Measurements from ENCODE around the gene ZNF362. TPM values are rescaled to one million over a fixed set of nuclear protein-coding genes. Genes with fewer than 3 reads are reported as not detected.
A peak's percentile ranks its signal among the peaks of the same experiment; 100 is the strongest.

ZNF362 gene
- total RNA-seq, 2 donors from 2014 or later = 27.4 to 41.5 TPM

- WGBS, 2 experiments (ENCODE audit: insufficient coverage in 1 of 2, insufficient read length in 1 of 2) = 94% methylated on average over 4 of the region's 4 CpGs; no CpG with 5 or more reads in 1 of the 2 experiments
- Histone ChIP-seq H3K4me1 (ENCODE audit: control insufficient read depth, insufficient read depth, low read length) (no peaks in the 10 kb centered on the region), H3K27ac (ENCODE audit: low read depth, low read length) (no peak overlapping the region), H3K4me3 (ENCODE audit: low read length) (no peak overlapping the region), H3K9me3 (ENCODE audit: control insufficient read depth, low read length) (peaks cover 14% of the 10 kb centered on the region), H3K9ac (ENCODE audit: extremely low read depth, low read length, poor library complexity, severe bottlenecking) (no peak overlapping the region), H3K36me3 (ENCODE audit: control insufficient read depth, insufficient read depth, low read length) (peaks cover 61% of the 10 kb centered on the region), H3K27me3 (ENCODE audit: control insufficient read depth, insufficient read depth, low read length, poor library complexity, severe bottlenecking) (no peaks in the 10 kb centered on the region)
- no peak for DNase-seq
- H3K4me1 Mint-ChIP-seq = no peaks in the 10 kb centered on the region
- peaks cover 74% of the 10 kb centered on the region for H3K36me3 Mint-ChIP-seq (ENCODE audit: low read depth)
- no peak overlapping the region for H3K27ac Mint-ChIP-seq
- peaks cover 4% of the 10 kb centered on the region for H3K9me3 Mint-ChIP-seq
- TF ChIP-seq CTCF (conservative IDR thresholded peaks at IDR 0.05) = no peak
- peaks cover 3% of the 10 kb centered on the region for H3K27me3 Mint-ChIP-seq (ENCODE audit: insufficient read depth)
- H3K4me3 Mint-ChIP-seq = no peak overlapping the region
These were observed 41.8 kb downstream of the ZNF362 start for GRCh38 chr1:33297911-33298622.

DNA sequence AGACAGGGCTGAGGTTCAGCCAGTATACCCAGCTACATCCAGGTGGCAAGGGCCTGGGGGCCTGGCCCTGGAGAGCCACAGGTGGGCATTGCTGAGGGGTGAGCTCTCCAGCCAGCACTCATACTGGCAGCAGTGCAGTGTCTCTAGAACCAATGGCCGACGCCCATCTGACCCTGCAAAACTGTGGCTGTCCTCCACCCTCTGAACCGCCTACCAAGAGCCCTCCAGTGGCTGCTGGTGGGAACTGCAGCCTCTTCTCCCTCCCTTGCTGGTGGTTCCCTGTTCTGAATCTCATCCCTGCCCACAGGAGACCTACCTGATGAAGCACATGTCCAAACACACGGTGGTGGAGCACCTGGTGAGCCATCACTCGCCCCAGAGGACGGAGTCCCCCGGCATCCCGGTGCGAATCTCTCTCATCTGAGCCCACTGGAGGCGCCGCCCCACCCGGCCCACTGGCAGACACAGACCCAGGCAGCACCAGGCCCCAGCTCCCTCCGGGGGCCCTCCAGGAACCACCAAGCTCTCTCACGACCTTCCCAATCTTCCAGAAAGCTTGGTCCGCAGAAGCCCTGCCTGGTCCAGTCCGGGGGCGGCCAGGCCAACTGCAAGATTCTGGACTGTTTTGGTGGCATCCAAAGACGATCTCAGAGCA is 42.5 kb downstream of the ZNF362 start:
- Mint-ChIP-seq H3K4me1 (no peaks in the 10 kb centered on the region), H3K27ac (no peak overlapping the region), H3K36me3 (ENCODE audit: low read depth) (peaks cover 71% of the 10 kb centered on the region), H3K9me3 (peaks cover 4% of the 10 kb centered on the region), H3K27me3 (ENCODE audit: insufficient read depth) (peaks cover 9% of the 10 kb centered on the region), H3K4me3 (no peak overlapping the region)
- WGBS, 2 experiments (ENCODE audit: insufficient coverage in 1 of 2, insufficient read length in 1 of 2) = 82 to 85% methylated on average over 10 to 18 of the region's 18 CpGs
- no peak overlapping the region for H3K4me3 ChIP-seq (ENCODE audit: low read length)
- DNase-seq = peak; percentile 93
- peaks cover 14% of the 10 kb centered on the region for H3K9me3 ChIP-seq (ENCODE audit: control insufficient read depth, low read length)
- H3K36me3 ChIP-seq (ENCODE audit: control insufficient read depth, insufficient read depth, low read length) = peaks cover 54% of the 10 kb centered on the region
- no peak overlapping the region for H3K27ac ChIP-seq (ENCODE audit: low read depth, low read length)
- H3K4me1 ChIP-seq (ENCODE audit: control insufficient read depth, insufficient read depth, low read length) = no peaks in the 10 kb centered on the region
- H3K9ac ChIP-seq (ENCODE audit: extremely low read depth, low read length, poor library complexity, severe bottlenecking) = no peak overlapping the region
- no peaks in the 10 kb centered on the region for H3K27me3 ChIP-seq (ENCODE audit: control insufficient read depth, insufficient read depth, low read length, poor library complexity, severe bottlenecking)
- peak; percentile 88 for TF ChIP-seq CTCF (conservative IDR thresholded peaks at IDR 0.05)

- Mint-ChIP-seq H3K9me3 (peaks cover 4% of the 10 kb centered on the region), H3K36me3 (ENCODE audit: low read depth) (peaks cover 63% of the 10 kb centered on the region), H3K4me3 (no peak overlapping the region), H3K4me1 (no peaks in the 10 kb centered on the region), H3K27ac (no peak overlapping the region), H3K27me3 (ENCODE audit: insufficient read depth) (peaks cover 16% of the 10 kb centered on the region)
- Histone ChIP-seq H3K9me3 (ENCODE audit: control insufficient read depth, low read length) (peaks cover 14% of the 10 kb centered on the region), H3K36me3 (ENCODE audit: control insufficient read depth, insufficient read depth, low read length) (peaks cover 46% of the 10 kb centered on the region), H3K4me1 (ENCODE audit: control insufficient read depth, insufficient read depth, low read length) (no peaks in the 10 kb centered on the region), H3K27ac (ENCODE audit: low read depth, low read length) (no peak overlapping the region), H3K27me3 (ENCODE audit: control insufficient read depth, insufficient read depth, low read length, poor library complexity, severe bottlenecking) (no peaks in the 10 kb centered on the region), H3K9ac (ENCODE audit: extremely low read depth, low read length, poor library complexity, severe bottlenecking) (no peak overlapping the region), H3K4me3 (ENCODE audit: low read length) (no peak overlapping the region)
- no peak for TF ChIP-seq CTCF (conservative IDR thresholded peaks at IDR 0.05)
- 93 to 100% methylated on average over 5 to 13 of the region's 15 CpGs for WGBS, 2 experiments (ENCODE audit: insufficient coverage in 1 of 2, insufficient read length in 1 of 2)
- no peak for DNase-seq
These were observed 43.3 kb downstream of the ZNF362 start for GRCh38 chr1:33299461-33300155.
